Measurements from ENCODE around the gene NOC4L. TPM values are rescaled to one million over a fixed set of nuclear protein-coding genes. Genes with fewer than 3 reads are reported as not detected.

Gene NOC4L
- total RNA-seq, 1 donor from 2014 or later = 29.1 TPM

DNA sequence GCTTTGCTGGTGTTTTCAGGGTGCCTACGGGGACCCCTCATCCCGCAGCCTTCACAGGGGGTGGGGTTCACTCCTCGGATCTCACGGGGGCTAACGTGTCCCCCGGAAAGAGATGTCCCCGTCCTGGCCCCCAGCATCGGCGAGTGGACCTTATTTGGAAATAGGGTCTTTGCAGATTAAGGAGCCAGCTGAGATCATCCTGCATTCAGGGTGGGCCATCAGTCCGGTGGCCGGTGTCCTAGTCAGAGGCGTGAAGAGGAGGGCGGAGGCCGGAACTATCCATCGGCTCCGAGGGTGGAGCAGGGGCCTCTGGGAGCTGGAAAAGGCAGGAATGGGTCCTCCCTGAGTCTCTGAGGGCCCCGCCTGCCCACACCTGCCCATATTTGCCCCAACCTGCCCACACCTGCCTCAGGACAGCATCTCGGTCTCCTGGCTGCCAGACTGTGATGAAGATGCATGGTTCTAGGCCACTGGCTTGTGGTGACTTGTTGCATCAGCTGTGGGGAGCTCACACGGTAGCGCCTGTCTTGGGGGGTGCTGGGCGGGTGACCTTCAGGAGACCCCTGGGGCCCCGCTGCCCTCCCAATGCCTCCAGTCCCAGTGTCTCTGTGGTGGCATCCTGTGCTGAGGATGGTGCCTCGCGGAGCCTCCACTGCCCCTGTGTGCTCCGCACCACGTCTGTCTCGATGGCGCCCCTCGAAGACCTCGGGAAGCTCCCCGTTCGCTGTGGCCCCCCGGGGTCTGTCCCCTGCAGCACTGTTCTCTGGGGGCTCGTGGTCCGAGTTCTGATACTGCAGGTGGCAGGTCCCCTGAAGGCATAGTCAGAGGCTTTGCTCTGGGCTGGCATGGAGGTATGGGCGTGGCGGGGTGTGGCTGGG lies 14.7 kb downstream of the NOC4L start:
- H3K4me3 Mint-ChIP-seq = no peak overlapping the region
- H3K27me3 Mint-ChIP-seq = no peaks in the 10 kb centered on the region
- ChIA-PET POLR2A (no interaction called here), CTCF (no interaction called here)
- peaks cover 2% of the 10 kb centered on the region for H3K4me1 Mint-ChIP-seq
- ATAC-seq (ENCODE audit: low read depth) = no peak
- intact Hi-C loops (cut with micrococcal nuclease) = no loop called here
- TF ChIP-seq, protein P1, sequence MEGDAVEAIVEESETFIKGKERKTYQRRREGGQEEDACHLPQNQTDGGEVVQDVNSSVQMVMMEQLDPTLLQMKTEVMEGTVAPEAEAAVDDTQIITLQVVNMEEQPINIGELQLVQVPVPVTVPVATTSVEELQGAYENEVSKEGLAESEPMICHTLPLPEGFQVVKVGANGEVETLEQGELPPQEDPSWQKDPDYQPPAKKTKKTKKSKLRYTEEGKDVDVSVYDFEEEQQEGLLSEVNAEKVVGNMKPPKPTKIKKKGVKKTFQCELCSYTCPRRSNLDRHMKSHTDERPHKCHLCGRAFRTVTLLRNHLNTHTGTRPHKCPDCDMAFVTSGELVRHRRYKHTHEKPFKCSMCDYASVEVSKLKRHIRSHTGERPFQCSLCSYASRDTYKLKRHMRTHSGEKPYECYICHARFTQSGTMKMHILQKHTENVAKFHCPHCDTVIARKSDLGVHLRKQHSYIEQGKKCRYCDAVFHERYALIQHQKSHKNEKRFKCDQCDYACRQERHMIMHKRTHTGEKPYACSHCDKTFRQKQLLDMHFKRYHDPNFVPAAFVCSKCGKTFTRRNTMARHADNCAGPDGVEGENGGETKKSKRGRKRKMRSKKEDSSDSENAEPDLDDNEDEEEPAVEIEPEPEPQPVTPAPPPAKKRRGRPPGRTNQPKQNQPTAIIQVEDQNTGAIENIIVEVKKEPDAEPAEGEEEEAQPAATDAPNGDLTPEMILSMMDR (IDR thresholded peaks at IDR 0.05) = no peak
- H3K36me3 Mint-ChIP-seq (ENCODE audit: low read depth) = no peaks in the 10 kb centered on the region
- no peaks in the 10 kb centered on the region for H3K9me3 Mint-ChIP-seq
- no peak for DNase-seq
- H3K27ac Mint-ChIP-seq = no peak overlapping the region

DNA sequence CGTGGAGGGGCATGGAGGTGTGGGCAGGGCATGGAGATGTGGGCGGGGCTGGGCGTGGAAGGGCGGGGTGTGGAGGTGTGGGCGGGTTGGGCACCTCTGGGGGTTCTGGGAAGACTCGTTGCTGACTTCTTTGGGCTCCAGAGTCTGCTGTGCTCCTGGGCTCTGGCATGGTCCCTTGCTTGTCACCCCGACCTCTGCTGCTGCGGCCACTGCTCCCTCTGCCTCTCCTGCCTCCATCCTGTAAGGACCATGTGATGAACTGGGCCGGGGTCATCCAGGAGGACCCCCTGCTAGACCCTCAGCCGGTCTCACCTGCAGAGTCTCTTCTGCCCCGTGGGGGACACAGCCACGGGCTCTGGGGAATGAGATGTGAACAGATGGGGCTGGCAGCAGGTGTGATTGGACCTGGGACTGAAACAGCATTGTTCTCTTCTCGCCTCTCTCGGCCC lies 15.3 kb downstream of the NOC4L start:
- Mint-ChIP-seq H3K27ac (no peak overlapping the region), H3K9me3 (no peaks in the 10 kb centered on the region), H3K4me3 (no peak overlapping the region), H3K27me3 (no peaks in the 10 kb centered on the region), H3K4me1 (peaks cover under 1% of the 10 kb centered on the region), H3K36me3 (ENCODE audit: low read depth) (no peaks in the 10 kb centered on the region)
- ChIA-PET POLR2A (no interaction called here), CTCF (no interaction called here)
- intact Hi-C loops (cut with micrococcal nuclease) = no loop called here
- DNase-seq = no peak
- ATAC-seq (ENCODE audit: low read depth) = no peak
- TF ChIP-seq, protein P1 (IDR thresholded peaks at IDR 0.05) = no peak

DNA sequence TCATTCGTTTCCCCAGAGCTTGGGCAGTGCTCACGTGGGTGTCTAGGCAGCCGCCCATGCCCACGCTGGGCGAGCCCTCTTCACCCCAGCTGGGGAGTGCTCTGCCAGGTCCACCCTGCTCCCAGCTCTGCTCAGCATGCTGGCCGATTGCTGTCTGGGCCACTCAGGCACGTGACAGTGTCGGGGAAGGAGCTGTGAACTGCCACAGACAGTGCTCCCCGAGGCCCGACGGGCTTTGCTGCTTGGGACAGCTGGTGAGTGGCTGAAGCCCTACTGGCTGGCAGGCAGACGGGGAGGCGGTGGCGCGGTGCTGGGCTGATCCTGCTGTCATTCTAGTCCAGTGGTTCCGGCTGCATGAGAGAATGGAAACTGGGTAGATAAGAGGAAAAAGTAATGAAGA lies 15.8 kb downstream of the NOC4L start:
- Mint-ChIP-seq H3K27me3 (no peaks in the 10 kb centered on the region), H3K4me3 (no peak overlapping the region), H3K9me3 (no peaks in the 10 kb centered on the region), H3K27ac (no peak overlapping the region), H3K4me1 (no peaks in the 10 kb centered on the region), H3K36me3 (ENCODE audit: low read depth) (no peaks in the 10 kb centered on the region)
- ATAC-seq (ENCODE audit: low read depth) (no peak), DNase-seq (no peak)
- POLR2A ChIA-PET = no interaction called here
- TF ChIP-seq, protein P1 (IDR thresholded peaks at IDR 0.05) = no peak
- intact Hi-C loops (cut with micrococcal nuclease) = no loop called here
- CTCF ChIA-PET = no interaction called here

DNA sequence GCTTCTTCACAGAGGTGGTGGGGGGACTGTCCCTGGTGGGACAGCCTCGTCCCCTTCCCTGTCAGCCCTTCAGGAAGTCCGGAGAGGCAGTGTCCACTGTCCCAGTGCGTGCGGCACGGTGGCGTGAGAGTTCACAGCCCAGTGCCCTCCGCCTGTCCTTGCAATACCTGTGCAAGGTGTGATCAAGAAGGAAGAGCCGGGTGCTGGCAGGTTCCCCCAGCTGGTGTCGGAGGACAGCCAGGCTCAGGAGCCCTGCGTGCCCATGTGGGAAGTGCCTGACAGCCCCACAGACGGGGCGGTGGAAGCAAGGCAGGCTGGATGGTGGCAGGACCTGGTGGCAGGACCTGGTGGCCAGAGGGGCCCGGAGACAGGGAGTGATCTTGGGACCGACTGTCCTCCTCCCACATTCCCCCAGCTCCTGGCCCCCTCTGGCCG lies 16.4 kb downstream of the NOC4L start:
- intact Hi-C loops (cut with micrococcal nuclease) = no loop called here
- ChIA-PET POLR2A (no interaction called here), CTCF (interaction anchor here (1.2 kb wide), 1 partner anchor 454 kb away, joined by 3 read pairs; no protein-coding TSS in a partner anchor)
- TF ChIP-seq, protein P1 (IDR thresholded peaks at IDR 0.05) = no peak
- no peaks in the 10 kb centered on the region for H3K9me3 Mint-ChIP-seq
- no peak overlapping the region for H3K4me3 Mint-ChIP-seq
- no peaks in the 10 kb centered on the region for H3K4me1 Mint-ChIP-seq
- DNase-seq (no peak), ATAC-seq (ENCODE audit: low read depth) (no peak)
- H3K27ac Mint-ChIP-seq = no peak overlapping the region
- H3K27me3 Mint-ChIP-seq = no peaks in the 10 kb centered on the region
- H3K36me3 Mint-ChIP-seq (ENCODE audit: low read depth) = no peaks in the 10 kb centered on the region

DNA sequence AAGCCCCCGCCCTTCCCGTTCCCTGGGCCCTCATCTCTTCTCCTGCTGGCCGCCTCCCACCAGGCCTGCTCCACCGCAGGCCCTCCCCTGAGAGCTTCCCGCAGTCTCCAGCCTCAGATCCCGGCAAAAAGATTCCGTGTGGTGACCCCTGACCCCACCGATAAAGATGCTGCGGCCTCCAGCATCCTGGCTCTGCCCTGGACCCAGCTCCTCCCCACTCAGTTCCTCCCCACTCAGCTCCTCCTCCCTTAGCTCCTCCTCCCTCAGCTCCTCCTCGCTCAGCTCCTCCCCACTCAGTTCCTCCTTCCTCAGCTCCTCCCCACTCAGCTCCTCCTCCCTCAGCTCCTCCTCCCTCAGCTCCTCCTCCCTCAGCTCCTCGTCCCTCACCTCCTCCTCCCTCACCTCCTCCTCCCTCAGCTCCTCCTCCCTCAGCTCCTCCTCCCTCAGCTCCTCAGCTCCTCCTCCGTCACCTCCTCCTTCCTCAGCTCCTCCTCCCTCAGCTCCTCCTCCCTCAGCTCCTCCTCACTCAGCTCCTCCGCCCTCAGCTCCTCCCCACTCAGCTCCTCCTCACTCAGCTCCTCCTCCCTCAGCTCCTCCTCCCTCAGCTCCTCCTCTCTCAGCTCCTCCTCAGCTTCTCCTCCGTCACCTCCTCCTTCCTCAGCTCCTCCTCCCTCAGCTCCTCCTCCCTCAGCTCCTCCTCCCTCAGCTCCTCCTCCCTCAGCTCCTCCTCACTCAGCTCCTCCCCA lies 17.0 kb downstream of the NOC4L start:
- ATAC-seq (ENCODE audit: low read depth) (no peak), DNase-seq (no peak)
- Mint-ChIP-seq H3K9me3 (no peaks in the 10 kb centered on the region), H3K27ac (no peak overlapping the region), H3K4me1 (no peaks in the 10 kb centered on the region), H3K27me3 (no peaks in the 10 kb centered on the region), H3K36me3 (ENCODE audit: low read depth) (no peaks in the 10 kb centered on the region), H3K4me3 (no peak overlapping the region)
- CTCF ChIA-PET = interaction anchor here (1.2 kb wide), 1 partner anchor 454 kb away, joined by 3 read pairs; no protein-coding TSS in a partner anchor
- TF ChIP-seq, protein P1 (IDR thresholded peaks at IDR 0.05) = no peak
- POLR2A ChIA-PET = no interaction called here
- intact Hi-C loops (cut with micrococcal nuclease) = no loop called here
